Stimulated activated CD8-positive, alpha-beta memory T cell treated with anti-CD3 and anti-CD28 coated beads, Interleukin-12 subunit alpha, Interleukin-12 subunit beta, amount 100 ng/mL, for 1 hour (primary cell): ENCODE measurements around the gene CDKN2B-AS1.
"Not testable (repeated sequence)": the region's sequence is repeated elsewhere in the genome, so short reads cannot be mapped to it uniquely, and the experiment has no call there.

Source experiments
- DNase-seq: peaks from one replicate; pipeline ENCODE4 v3.0.0-alpha.2; 2020; ENCODE audit warnings: low read depth

The CDKN2B-AS1 gene

DNA sequence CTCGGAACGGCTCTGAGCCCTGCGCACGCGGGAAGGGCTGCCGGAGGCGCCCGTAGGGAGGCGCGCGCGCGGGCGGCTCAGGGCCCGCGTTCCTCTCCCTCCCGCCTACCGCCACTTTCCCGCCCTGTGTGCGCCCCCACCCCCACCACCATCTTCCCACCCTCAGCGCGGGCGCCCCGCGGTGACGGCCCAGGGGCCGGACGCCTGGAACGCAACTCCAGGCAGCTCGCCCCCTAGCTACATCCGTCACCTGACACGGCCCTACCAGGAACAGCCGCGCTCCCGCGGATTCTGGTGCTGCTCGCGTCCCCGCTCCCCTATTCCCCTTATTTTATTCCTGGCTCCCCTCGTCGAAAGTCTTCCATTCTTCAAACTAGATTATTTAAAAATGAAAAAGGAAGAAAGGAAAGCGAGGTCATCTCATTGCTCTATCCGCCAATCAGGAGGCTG lies at the start of gene CDKN2B-AS1:
Gene CDKN2B-AS1 (plus strand): TSS at position 236 of the 450 bp plus-strand sequence.
- DNase-seq: no peak

GRCh38 chr9:21945606-21946005 lies 49.0 kb upstream of the CDKN2B-AS1 start:
- DNase-seq: no peak

DNA sequence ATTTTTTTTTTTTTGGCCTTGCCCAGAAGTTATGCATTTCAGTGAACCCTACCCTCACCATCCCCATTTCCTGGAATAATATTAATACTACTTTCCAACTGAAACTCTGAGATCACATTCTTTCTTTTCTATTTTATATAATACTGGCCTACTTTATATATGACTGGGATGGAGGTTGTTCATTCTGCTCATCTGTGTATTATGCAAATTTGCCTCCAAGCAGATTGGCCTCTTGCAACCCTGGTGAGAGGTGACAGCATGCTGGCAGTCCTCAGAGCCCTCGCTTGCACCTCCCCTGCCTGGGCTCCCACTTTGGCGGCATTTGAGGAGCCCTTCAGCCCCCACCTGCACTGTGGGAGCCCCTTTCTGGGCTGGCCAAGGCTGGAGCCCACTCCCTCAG lies 35.8 kb upstream of the CDKN2B-AS1 start:
- DNase-seq: no peak

GRCh38 chr9:21959268-21959667 lies 35.3 kb upstream of the CDKN2B-AS1 start:
- not testable (repeated sequence) for DNase-seq

GRCh38 chr9:21961569-21961968 lies 33.0 kb upstream of the CDKN2B-AS1 start:
- no peak for DNase-seq

- DNase-seq: no peak
Observed at GRCh38 chr9:21964925-21965385, 29.6 kb upstream of the CDKN2B-AS1 start.

- DNase-seq: no peak
Observed at GRCh38 chr9:21965401-21965951, 29.1 kb upstream of the CDKN2B-AS1 start.

- no peak for DNase-seq
Observed at GRCh38 chr9:21966140-21966851, 28.3 kb upstream of the CDKN2B-AS1 start.

- DNase-seq: no peak
Observed at GRCh38 chr9:21967169-21967568, 27.4 kb upstream of the CDKN2B-AS1 start.

- no peak for DNase-seq
Observed at GRCh38 chr9:21967702-21968101, 26.9 kb upstream of the CDKN2B-AS1 start.

DNA sequence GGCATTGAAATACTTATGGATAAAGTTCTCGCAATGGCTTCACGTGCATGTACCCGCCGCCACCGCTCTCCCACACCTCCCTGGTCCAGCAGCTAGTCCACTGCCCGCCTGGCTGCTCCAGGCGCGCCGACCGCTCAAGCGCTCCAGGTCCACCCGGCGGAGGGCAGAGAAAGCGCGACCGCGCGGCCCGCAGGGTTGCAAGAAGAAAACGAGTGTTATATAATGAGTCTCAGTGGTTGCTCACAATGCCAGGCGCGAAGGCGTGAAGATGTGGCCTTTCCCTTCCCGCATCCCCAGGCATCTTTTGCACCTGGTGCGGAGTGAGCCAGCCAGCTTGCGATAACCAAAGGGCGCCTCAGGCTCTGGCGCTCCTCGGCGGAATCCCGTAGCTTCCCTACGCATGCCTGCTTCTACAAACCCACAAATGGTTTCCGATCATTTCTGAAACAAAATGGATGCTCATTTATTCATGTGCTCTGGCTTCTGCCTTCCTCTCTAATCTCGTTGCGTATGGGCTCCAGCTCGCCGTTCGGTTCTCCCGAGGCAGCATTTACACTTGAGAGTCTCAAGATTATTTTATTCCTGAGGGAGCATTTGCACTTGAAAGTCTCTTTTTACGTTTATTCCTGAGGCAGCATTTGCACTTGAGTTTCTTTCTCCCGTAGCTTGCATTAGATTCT lies 26.1 kb upstream of the CDKN2B-AS1 start:
- no peak for DNase-seq

GRCh38 chr9:21969011-21969940 lies 25.3 kb upstream of the CDKN2B-AS1 start:
- DNase-seq: no peak

DNA sequence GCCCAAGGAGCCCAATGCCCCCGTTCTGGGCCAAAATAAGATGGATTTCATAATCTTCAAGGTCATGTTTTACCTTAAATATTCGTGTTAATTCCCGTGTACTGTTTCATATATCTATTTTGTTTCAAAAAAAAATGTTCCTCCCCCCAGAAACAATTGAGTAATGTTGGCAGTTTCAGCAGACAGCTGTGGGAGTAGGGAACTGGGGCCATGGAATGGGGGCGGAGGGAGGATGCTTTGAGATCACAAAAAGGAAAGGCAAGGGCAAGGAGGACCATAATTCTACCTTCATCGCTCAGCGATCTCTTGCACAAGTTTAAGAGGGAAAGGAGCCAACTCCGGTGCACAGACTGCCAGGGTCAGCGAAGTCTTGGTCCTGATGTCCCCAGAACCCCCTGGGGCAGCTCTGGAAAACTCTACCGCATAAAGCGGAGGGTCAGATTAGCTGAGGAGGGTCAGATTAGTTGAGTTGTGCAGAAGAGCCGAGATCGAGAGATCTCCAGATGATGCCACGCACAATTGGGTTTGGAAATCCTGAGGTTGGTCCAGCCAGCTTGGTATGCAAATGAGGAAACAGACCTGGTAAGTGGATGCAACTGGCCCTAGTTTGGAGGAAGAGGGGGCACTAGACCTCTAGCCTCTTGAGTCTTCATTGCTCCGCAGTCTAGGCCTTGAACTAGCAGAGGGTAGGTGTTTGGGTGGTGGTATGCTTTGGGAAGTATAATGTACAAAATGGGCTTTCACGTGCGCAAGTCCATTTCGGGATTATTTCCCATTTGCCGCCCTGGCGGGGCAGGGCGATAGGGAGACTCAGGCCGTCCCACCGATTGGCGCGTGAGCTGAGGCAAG lies 24.4 kb upstream of the CDKN2B-AS1 start:
- no peak for DNase-seq

GRCh38 chr9:21970800-21971640 lies 23.6 kb upstream of the CDKN2B-AS1 start:
- DNase-seq: no peak

DNA sequence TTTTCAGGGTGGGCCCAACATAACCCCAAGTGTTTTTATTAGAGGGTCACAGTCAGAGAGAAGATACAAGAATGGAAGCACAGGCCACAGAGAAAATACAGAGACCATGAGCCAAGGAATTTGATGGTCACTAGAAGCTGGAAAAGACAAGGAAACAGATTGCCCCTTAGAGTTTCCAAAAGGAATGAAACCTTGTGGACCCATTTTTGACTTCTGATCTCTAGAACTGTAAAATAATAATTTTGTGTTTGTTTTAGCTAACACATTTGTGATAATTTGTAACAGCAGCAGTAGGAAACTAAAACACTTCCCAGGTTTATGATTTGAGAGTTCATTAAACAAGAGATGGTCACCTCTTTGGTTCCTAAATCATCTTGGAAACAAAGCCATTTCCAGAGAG lies 22.2 kb upstream of the CDKN2B-AS1 start:
- no peak for DNase-seq

DNA sequence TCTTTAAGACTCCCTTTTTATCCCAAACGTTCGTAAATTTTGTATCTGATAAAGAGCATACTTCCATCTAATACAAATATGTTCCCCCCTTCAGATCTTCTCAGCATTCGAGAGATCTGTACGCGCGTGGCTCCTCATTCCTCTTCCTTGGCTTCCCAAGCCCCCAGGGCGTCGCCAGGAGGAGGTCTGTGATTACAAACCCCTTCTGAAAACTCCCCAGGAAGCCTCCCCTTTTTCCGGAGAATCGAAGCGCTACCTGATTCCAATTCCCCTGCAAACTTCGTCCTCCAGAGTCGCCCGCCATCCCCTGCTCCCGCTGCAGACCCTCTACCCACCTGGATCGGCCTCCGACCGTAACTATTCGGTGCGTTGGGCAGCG lies 20.3 kb upstream of the CDKN2B-AS1 start:
- no peak for DNase-seq

GRCh38 chr9:21974722-21975409 lies 19.7 kb upstream of the CDKN2B-AS1 start:
- no peak for DNase-seq

- DNase-seq: no peak
Observed at GRCh38 chr9:21976334-21976875, 18.2 kb upstream of the CDKN2B-AS1 start.

DNA sequence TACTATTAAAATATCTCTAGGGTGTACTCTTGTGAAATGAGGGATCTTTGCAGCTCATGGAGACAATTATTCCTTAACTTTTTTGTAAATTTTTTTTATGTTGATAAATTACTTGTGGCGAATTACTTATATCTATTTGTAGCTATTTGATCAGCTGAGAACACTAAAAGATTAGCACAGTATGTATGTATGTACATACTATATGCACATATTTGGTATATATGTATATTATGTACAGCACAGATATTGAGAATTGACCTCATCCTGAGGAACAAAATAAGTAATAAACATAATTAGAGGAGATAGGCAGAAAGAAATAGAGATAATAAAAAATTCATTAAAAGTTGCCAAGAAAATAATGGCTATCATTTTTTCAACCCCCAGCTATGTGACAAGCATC lies 12.2 kb upstream of the CDKN2B-AS1 start:
- DNase-seq: no peak
